WERI-Rb-1 (cell line): ENCODE results near the gene TGFBRAP1.

Experiments
- DNase-seq: peaks from one replicate; pipeline ENCODE4 v3.0.0-alpha.2; 2020
- H3K27ac ChIP-seq: fragments of 250-450 bp; sonication (Bioruptor Pico); 2 replicates; pipeline ENCODE4 v1.5.1; 2020; ENCODE audit warnings: mild to moderate bottlenecking, moderate library complexity
- H3K27me3 ChIP-seq: fragments of 250-450 bp; sonication (Bioruptor Pico); 2 replicates; pipeline ENCODE4 v1.5.1; 2021; ENCODE audit warnings: mild to moderate bottlenecking, low read depth, moderate library complexity; ENCODE audit not compliant: insufficient read depth, severe bottlenecking
- H3K36me3 ChIP-seq: fragments of 250-450 bp; sonication (Bioruptor Pico); 2 replicates; pipeline ENCODE4 v1.5.1; 2020; ENCODE audit warnings: mild to moderate bottlenecking, moderate library complexity
- H3K4me3 ChIP-seq: 2 replicates; pipeline ENCODE4 v1.5.1; 2011; ENCODE audit warnings: low read depth, mild to moderate bottlenecking, control low read depth, low read length
- H3K9me3 ChIP-seq: fragments of 250-450 bp; sonication (Bioruptor Pico); 2 replicates; pipeline ENCODE4 v1.5.1; 2021; ENCODE audit warnings: mild to moderate bottlenecking, moderate library complexity; ENCODE audit not compliant: severe bottlenecking
- TF ChIP-seq, protein P1 (sequence below): IDR thresholded peaks from 2 replicates; pipeline ENCODE4 v1.5.1; 2011; ENCODE audit warnings: low read depth, mild to moderate bottlenecking, control low read depth, inconsistent platforms, low read length

Gene TGFBRAP1

DNA sequence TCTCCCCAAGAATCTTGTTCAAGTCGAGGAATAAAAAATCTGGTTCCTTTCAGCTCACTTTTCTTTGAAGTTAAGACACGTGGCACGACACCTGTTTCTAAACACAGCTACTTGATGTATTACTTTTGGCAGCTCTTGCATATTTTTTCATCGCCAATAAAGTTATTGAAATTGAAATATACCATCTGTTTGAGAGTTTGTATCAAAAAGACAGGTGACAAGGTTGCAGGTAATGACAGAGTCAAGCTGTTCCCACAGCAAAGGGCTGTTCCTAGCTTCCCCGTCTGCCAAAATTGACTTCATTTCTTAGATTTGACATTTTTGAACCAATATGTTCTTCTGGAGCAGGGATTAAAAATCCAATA, 93.5 kb downstream of the TGFBRAP1 start:
- TF ChIP-seq, protein P1, sequence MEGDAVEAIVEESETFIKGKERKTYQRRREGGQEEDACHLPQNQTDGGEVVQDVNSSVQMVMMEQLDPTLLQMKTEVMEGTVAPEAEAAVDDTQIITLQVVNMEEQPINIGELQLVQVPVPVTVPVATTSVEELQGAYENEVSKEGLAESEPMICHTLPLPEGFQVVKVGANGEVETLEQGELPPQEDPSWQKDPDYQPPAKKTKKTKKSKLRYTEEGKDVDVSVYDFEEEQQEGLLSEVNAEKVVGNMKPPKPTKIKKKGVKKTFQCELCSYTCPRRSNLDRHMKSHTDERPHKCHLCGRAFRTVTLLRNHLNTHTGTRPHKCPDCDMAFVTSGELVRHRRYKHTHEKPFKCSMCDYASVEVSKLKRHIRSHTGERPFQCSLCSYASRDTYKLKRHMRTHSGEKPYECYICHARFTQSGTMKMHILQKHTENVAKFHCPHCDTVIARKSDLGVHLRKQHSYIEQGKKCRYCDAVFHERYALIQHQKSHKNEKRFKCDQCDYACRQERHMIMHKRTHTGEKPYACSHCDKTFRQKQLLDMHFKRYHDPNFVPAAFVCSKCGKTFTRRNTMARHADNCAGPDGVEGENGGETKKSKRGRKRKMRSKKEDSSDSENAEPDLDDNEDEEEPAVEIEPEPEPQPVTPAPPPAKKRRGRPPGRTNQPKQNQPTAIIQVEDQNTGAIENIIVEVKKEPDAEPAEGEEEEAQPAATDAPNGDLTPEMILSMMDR = no peak
- Histone ChIP-seq H3K4me3 (no peak overlapping the region), H3K36me3 (no peaks in the 10 kb centered on the region), H3K27ac (no peak overlapping the region), H3K27me3 (no peaks in the 10 kb centered on the region), H3K9me3 (no peaks in the 10 kb centered on the region)
- no peak for DNase-seq

DNA sequence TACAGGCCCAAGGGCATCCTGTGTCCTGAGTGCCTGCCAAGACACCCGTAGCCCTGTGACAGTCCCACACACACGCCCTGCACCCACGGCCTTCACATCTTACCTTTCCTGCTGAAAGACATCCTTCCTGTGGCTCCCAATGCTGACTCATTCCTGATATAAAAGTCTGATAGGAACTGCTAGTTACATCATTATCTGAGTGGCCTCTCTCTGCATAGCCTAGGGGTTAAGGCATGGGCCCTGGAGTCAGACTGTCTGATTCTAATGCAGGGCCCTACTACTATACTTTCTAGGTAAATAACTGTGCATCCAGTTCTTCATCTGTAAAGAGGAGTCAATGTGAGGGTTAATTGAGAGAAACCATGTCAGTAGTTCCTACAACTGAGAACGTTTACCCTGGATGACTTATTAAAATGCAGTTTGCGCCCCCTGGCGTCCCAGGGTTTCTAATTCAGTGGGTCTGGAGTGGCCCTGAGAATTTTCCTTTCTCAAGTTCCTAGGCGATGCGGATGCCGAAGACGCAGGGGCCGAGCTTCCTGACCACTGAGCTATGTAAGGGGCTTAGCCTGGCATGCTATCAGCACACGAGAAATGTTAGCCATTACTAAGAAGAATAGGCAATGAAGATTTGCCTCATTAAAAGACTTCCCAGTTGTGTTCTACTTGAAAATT, 94.0 kb downstream of the TGFBRAP1 start:
- Histone ChIP-seq H3K9me3 (no peaks in the 10 kb centered on the region), H3K27me3 (no peaks in the 10 kb centered on the region), H3K4me3 (no peak overlapping the region), H3K27ac (no peak overlapping the region), H3K36me3 (no peaks in the 10 kb centered on the region)
- TF ChIP-seq, protein P1 = peak; percentile 65
- DNase-seq = peak; percentile 83

DNA sequence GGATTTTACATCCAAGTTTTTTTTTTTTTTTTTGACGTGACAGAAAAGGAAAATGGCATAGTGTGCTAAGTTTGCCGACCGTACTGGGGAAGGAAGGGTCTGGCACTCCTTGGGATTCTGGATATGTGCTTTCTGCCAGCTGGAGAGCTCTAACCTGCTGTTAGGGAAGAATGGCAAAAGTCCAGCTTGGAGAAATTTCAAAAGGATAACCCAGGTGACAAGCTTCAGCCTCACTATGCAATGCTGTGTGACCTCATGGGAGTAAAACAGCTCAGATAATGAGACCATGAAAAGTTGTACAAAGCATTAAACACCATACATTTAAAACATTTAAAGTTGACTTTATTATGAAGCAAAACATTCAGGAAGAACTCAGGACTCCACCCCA, 98.3 kb downstream of the TGFBRAP1 start:
- Histone ChIP-seq H3K4me3 (no peak overlapping the region), H3K27me3 (peaks cover 10% of the 10 kb centered on the region), H3K27ac (no peak overlapping the region), H3K36me3 (no peaks in the 10 kb centered on the region), H3K9me3 (no peaks in the 10 kb centered on the region)
- TF ChIP-seq, protein P1 = no peak
- DNase-seq = no peak

DNA sequence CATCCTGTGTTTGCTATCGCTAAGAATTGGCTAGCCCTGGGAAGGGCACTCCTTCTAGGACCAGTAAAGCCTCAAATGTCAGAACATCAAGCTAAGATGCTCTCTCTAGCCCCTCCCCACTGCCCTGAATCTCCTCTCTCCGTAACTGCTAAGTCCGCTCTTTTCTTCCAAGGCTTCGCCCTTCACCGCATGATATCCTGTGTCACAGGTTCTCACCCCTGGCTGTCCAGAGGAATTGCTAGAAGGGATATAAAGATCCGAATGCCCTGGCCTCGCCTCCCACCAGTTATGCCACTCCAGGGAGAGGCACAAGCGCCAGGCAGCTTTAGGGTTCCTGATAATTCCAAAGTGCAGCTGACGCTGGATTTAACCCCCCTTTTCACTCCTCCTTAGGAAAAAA, 105.1 kb downstream of the TGFBRAP1 start:
- H3K27me3 ChIP-seq = peaks cover 44% of the 10 kb centered on the region
- no peaks in the 10 kb centered on the region for H3K9me3 ChIP-seq
- DNase-seq = no peak
- no peak overlapping the region for H3K4me3 ChIP-seq
- no peaks in the 10 kb centered on the region for H3K36me3 ChIP-seq
- no peak overlapping the region for H3K27ac ChIP-seq
- TF ChIP-seq, protein P1 = no peak

DNA sequence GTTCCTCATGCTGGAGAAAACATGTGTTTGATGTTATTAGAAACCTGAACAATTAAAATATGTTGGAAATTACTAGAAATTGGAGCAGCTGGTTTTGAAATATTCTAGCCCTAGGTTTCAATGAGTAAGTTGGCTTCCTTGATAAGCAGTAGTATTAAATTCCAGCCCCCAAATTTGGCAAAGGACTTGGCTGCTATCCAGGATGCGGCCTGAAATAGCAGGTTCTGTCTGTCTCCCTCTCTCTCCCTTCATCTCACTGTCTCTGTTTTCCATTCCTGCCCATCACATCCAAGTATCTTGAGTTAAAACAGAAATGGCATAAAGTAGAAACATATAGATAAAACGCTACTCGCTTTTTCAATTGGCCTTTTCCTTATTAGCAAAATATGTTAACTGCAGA, 108.9 kb downstream of the TGFBRAP1 start:
- Histone ChIP-seq H3K36me3 (no peaks in the 10 kb centered on the region), H3K9me3 (no peaks in the 10 kb centered on the region), H3K27ac (no peak overlapping the region), H3K4me3 (no peak overlapping the region), H3K27me3 (peaks cover 47% of the 10 kb centered on the region)
- DNase-seq = no peak
- TF ChIP-seq, protein P1 = no peak

DNA sequence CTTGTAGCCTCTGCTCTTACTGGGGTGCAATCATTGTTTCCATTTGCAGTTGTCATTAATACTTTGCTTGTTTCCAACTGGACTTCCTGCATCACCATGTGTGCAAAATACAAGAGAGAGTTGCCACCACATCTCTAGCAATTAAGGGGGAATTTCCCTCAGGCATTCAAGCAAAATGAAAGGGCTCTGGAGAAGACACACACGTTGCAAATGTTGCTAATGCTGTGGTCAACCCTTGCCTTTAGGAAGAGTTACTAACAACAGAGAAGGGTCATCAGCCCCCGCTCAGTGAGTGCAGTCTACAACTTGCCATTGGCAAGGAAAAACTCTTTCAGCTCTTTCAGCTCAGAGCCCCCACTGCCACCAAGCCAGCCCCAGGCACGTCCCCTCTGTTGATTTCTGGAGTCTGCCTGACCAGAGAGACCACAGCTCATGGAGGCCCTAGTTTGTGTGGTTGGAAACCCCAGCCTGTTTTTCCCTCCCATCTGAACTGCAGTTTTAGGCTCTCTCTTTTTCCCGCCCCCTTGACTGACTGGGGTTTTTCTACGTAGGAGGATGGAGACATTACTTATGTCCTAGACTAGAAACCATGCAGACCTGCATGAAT, 113.8 kb downstream of the TGFBRAP1 start:
- DNase-seq = no peak
- peaks cover 11% of the 10 kb centered on the region for H3K9me3 ChIP-seq
- no peak overlapping the region for H3K27ac ChIP-seq
- peaks cover 22% of the 10 kb centered on the region for H3K27me3 ChIP-seq
- TF ChIP-seq, protein P1 = no peak
- H3K36me3 ChIP-seq = no peaks in the 10 kb centered on the region
- no peak overlapping the region for H3K4me3 ChIP-seq
